ENCODE data around the gene TRAPPC8. TPM values are rescaled to one million over a fixed set of nuclear protein-coding genes. Genes with fewer than 3 reads are reported as not detected.
"Not testable (repeated sequence)": the region's sequence is repeated elsewhere in the genome, so short reads cannot be mapped to it uniquely, and the experiment has no call there.

TRAPPC8 gene
- total and polyA plus RNA-seq, 4 donors: 16.8 to 47.1 (median 29.3) TPM

GRCh38 chr18:31828613-31829012 lies 114.3 kb downstream of the TRAPPC8 start:
- H3K27me3 ChIP-seq (ENCODE audit: control insufficient read depth in 1 of 2, insufficient read depth in 2 of 2, low read length in 1 of 2): no peaks in the 10 kb centered on the region
- peaks cover 0 to 3% of the 10 kb centered on the region in 2 donors for H3K36me3 ChIP-seq (ENCODE audit: control insufficient read depth in 1 of 2, insufficient read depth in 2 of 2, low read length in 1 of 2)
- intact Hi-C loops (cut with DNase I): no loop called here
- 97 to 99% methylated on average over 10 of the region's 10 CpGs for WGBS, 2 donors
- no peak overlapping the region for H3K4me3 ChIP-seq (ENCODE audit: low read length in 2 of 2)
- ATAC-seq (ENCODE audit: low FRiP score) (no peak), DNase-seq (no peak)
- no peaks in the 10 kb centered on the region for H3K4me1 ChIP-seq (ENCODE audit: control insufficient read depth in 1 of 2, insufficient read depth in 2 of 2, low read length in 2 of 2)
- no peak overlapping the region for H3K27ac ChIP-seq (ENCODE audit: low read depth in 1 of 2, low read length in 2 of 2)
- H3K9me3 ChIP-seq (ENCODE audit: control insufficient read depth, low read length): no peaks in the 10 kb centered on the region

- H3K4me3 ChIP-seq (ENCODE audit: low read length in 2 of 2); DNase-seq; H3K4me1 ChIP-seq (ENCODE audit: control insufficient read depth in 1 of 2, insufficient read depth in 2 of 2, low read length in 2 of 2); H3K27ac ChIP-seq (ENCODE audit: low read depth in 1 of 2, low read length in 2 of 2); H3K9me3 ChIP-seq (ENCODE audit: control insufficient read depth, low read length); ATAC-seq (ENCODE audit: low FRiP score); intact Hi-C loops (cut with DNase I); H3K36me3 ChIP-seq (ENCODE audit: control insufficient read depth in 1 of 2, insufficient read depth in 2 of 2, low read length in 1 of 2); H3K27me3 ChIP-seq (ENCODE audit: control insufficient read depth in 1 of 2, insufficient read depth in 2 of 2, low read length in 1 of 2): not testable (repeated sequence)
- 86 to 89% methylated on average over 10 of the region's 10 CpGs for WGBS, 2 donors
These were observed 116.1 kb downstream of the TRAPPC8 start for GRCh38 chr18:31826673-31827325.

DNA sequence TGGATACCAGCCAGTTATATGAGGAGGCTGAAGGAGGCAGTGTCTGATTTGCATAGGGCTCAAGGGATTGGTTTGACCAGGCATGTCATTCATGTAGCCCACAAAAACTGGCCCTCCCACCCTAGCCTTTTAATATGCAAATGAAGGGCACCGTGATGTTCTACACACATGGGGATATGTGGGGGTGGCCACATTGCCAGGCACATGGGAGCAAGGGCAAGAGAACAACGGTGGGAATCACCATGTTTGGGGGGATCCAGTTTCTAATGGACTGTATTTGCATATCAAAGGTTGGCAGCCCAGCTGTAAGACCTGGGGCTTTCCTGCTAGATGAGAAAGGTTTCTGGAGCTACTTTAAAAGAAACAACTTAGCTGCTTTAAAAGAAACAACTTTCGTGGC lies 117.2 kb downstream of the TRAPPC8 start:
- no peak overlapping the region for H3K4me3 ChIP-seq (ENCODE audit: low read length in 2 of 2)
- 44 to 46% methylated on average over 3 of the region's 3 CpGs for WGBS, 2 donors
- ATAC-seq (ENCODE audit: low FRiP score) (no peak), DNase-seq (no peak)
- no peaks in the 10 kb centered on the region for H3K27me3 ChIP-seq (ENCODE audit: control insufficient read depth in 1 of 2, insufficient read depth in 2 of 2, low read length in 1 of 2)
- H3K27ac ChIP-seq (ENCODE audit: low read depth in 1 of 2, low read length in 2 of 2): no peak overlapping the region
- peaks cover 0 to 2% of the 10 kb centered on the region in 2 donors for H3K36me3 ChIP-seq (ENCODE audit: control insufficient read depth in 1 of 2, insufficient read depth in 2 of 2, low read length in 1 of 2)
- intact Hi-C loops (cut with DNase I): no loop called here
- no peaks in the 10 kb centered on the region for H3K4me1 ChIP-seq (ENCODE audit: control insufficient read depth in 1 of 2, insufficient read depth in 2 of 2, low read length in 2 of 2)
- no peaks in the 10 kb centered on the region for H3K9me3 ChIP-seq (ENCODE audit: control insufficient read depth, low read length)

DNA sequence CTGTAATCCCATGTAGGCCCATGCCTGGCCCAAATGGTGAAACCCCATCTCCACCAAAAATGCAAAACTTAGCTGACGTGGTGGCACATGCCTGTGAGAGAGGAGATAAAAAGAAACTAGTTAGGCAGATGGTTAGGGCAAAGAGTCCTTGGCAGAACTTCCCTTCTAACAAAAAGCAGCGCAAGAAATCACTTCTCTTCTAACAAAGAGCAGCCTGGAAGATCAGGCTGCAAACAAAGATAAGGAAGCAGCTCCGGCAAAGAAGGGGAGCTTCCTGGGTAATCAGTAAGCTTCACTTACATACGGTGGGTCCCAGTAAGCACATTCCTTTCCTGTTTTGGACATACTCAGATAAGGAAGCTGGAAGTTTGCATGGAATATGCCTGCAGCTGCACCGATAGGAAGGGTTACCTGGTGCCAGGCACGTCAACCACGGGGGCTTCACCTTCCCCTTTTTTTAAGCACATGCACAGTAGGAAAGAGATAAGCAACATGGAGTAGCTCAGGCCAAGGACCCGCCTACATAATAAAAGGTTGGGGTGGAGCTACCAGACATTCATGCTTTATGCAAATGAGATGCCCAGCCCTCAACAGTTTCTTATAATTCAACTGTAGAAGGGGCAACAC lies 121.3 kb downstream of the TRAPPC8 start:
- no peaks in the 10 kb centered on the region for H3K27me3 ChIP-seq (ENCODE audit: control insufficient read depth in 1 of 2, insufficient read depth in 2 of 2, low read length in 1 of 2)
- no peaks in the 10 kb centered on the region for H3K9me3 ChIP-seq (ENCODE audit: control insufficient read depth, low read length)
- DNase-seq (no peak), ATAC-seq (ENCODE audit: low FRiP score) (no peak)
- no peaks in the 10 kb centered on the region for H3K4me1 ChIP-seq (ENCODE audit: control insufficient read depth in 1 of 2, insufficient read depth in 2 of 2, low read length in 2 of 2)
- no peak overlapping the region for H3K27ac ChIP-seq (ENCODE audit: low read depth in 1 of 2, low read length in 2 of 2)
- WGBS, 2 donors: 61 to 62% methylated on average over 8 of the region's 8 CpGs
- no peaks in the 10 kb centered on the region for H3K36me3 ChIP-seq (ENCODE audit: control insufficient read depth in 1 of 2, insufficient read depth in 2 of 2, low read length in 1 of 2)
- H3K4me3 ChIP-seq (ENCODE audit: low read length in 2 of 2): no peak overlapping the region
- intact Hi-C loops (cut with DNase I): loop anchor here in 1 of 2 donors (5.0 kb wide), 1 partner anchor 264 kb away; no protein-coding TSS in a partner anchor

- 90 to 92% methylated on average over 1 of the region's 1 CpG for WGBS, 2 donors
- no peaks in the 10 kb centered on the region for H3K4me1 ChIP-seq (ENCODE audit: control insufficient read depth in 1 of 2, insufficient read depth in 2 of 2, low read length in 2 of 2)
- intact Hi-C loops (cut with DNase I): loop anchor here (5.0 kb wide), 1 partner anchor 263 kb away; no protein-coding TSS in a partner anchor
These were observed 123.1 kb downstream of the TRAPPC8 start for GRCh38 chr18:31819925-31820229.

DNA sequence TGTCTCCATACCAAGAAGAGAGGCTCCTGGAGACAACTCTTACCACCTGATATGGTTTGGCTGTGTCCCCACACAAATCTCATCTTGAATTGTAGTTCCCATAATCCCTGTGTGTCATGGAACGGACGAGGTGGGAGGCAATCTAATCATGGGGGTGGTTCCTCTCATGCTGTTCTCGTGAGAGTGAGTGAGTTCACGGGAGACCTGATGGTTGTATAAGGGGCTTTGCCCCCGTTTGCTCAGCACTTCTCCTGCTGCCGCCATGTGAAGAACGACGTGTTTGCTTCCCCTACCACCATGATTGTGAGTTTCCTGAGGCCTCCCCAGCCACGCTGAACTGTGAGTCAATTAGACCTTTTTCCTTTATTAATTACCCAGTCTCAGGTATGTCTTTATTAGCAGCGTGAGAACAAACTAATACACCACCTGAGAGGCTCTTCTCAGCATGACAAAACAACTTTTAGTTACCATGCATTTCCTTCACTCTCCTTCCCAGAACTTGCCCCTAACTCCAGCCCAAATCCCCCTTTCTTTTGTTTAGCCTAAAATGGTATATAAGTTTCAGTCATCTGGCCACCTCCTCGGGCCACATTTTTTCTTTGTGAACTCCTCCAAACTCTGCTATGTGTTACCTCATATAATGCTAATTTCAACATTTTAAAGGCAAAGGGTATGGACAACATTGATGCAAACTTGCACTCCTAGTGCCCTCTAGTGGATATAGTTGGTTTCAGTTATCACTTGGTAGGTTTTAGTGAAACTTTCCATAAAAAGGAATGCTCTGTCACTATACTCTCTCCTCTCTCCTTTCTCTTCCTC lies 123.6 kb downstream of the TRAPPC8 start:
- H3K27ac ChIP-seq (ENCODE audit: low read depth in 1 of 2, low read length in 2 of 2): no peak overlapping the region
- no peak for ATAC-seq (ENCODE audit: low FRiP score)
- intact Hi-C loops (cut with DNase I): loop anchor here in 1 of 2 donors (5.0 kb wide), 1 partner anchor 262 kb away; no protein-coding TSS in a partner anchor
- H3K36me3 ChIP-seq (ENCODE audit: control insufficient read depth in 1 of 2, insufficient read depth in 2 of 2, low read length in 1 of 2): no peaks in the 10 kb centered on the region
- 69 to 72% methylated on average over 11 of the region's 11 CpGs for WGBS, 2 donors
- no peaks in the 10 kb centered on the region for H3K4me1 ChIP-seq (ENCODE audit: control insufficient read depth in 1 of 2, insufficient read depth in 2 of 2, low read length in 2 of 2)
- no peak for DNase-seq
- H3K4me3 ChIP-seq (ENCODE audit: low read length in 2 of 2): no peak overlapping the region
- no peaks in the 10 kb centered on the region for H3K27me3 ChIP-seq (ENCODE audit: control insufficient read depth in 1 of 2, insufficient read depth in 2 of 2, low read length in 1 of 2)
- no peaks in the 10 kb centered on the region for H3K9me3 ChIP-seq (ENCODE audit: control insufficient read depth, low read length)

More at GRCh38 chr18:31819925-31820229, 123.1 kb downstream of the TRAPPC8 start:
- Histone ChIP-seq H3K36me3 (ENCODE audit: control insufficient read depth in 1 of 2, insufficient read depth in 2 of 2, low read length in 1 of 2) (no peaks in the 10 kb centered on the region), H3K4me3 (ENCODE audit: low read length in 2 of 2) (no peak overlapping the region), H3K9me3 (ENCODE audit: control insufficient read depth, low read length) (no peaks in the 10 kb centered on the region), H3K27ac (ENCODE audit: low read depth in 1 of 2, low read length in 2 of 2) (no peak overlapping the region), H3K27me3 (ENCODE audit: control insufficient read depth in 1 of 2, insufficient read depth in 2 of 2, low read length in 1 of 2) (no peaks in the 10 kb centered on the region)
- ATAC-seq (ENCODE audit: low FRiP score) (no peak), DNase-seq (no peak)

GRCh38 chr18:31814132-31814531 lies 128.8 kb downstream of the TRAPPC8 start:
- intact Hi-C loops (cut with DNase I): no loop called here
- WGBS, 2 donors: 13 to 20% methylated on average over 3 of the region's 3 CpGs

DNA sequence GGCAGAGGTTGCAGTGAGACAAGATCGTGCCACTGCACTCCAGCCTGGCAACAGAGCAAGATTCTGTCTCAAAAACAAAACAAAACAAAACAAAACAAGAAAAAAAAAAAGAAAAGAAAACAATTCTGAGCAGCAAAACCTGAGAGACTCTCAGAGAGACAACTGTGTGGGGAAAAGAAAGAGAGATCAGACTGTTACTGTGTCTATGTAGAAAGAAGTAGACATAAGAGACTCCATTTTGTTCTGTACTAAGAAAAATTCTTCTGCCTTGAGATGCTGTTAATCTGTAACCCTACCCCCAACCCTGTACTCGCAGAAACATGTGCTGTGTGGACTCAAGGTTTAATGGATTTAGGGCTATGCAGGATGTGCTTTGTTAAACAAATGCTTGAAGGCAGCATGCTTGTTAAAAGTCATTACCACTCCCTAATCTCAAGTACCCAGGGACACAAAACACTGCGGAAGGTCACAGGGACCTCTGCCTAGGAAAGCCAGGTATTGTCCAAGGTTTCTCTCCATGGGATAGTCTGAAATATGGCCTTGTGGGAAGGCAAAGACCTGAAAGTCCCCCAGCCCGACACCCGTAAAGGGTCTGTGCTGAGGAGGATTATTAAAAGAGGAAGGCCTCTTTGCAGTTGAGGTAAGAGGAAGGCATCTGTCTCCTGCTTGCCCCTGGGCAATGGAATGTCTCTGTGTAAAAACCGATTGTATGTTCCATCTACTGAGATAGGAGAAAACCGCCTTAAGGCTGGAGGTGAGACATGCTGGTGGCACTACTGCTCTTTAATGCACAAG lies 132.4 kb downstream of the TRAPPC8 start:
- H3K27ac ChIP-seq (ENCODE audit: low read depth in 1 of 2, low read length in 2 of 2); DNase-seq; H3K27me3 ChIP-seq (ENCODE audit: control insufficient read depth in 1 of 2, insufficient read depth in 2 of 2, low read length in 1 of 2); H3K4me1 ChIP-seq (ENCODE audit: control insufficient read depth in 1 of 2, insufficient read depth in 2 of 2, low read length in 2 of 2); H3K4me3 ChIP-seq (ENCODE audit: low read length in 2 of 2); intact Hi-C loops (cut with DNase I); H3K36me3 ChIP-seq (ENCODE audit: control insufficient read depth in 1 of 2, insufficient read depth in 2 of 2, low read length in 1 of 2); H3K9me3 ChIP-seq (ENCODE audit: control insufficient read depth, low read length); ATAC-seq (ENCODE audit: low FRiP score): not testable (repeated sequence)
- 82 to 89% methylated on average over 7 of the region's 7 CpGs for WGBS, 2 donors

More at GRCh38 chr18:31814132-31814531, 128.8 kb downstream of the TRAPPC8 start:
- ATAC-seq (ENCODE audit: low FRiP score) (no peak), DNase-seq (no peak)
- no peaks in the 10 kb centered on the region for H3K27me3 ChIP-seq (ENCODE audit: control insufficient read depth in 1 of 2, insufficient read depth in 2 of 2, low read length in 1 of 2)
- no peaks in the 10 kb centered on the region for H3K4me1 ChIP-seq (ENCODE audit: control insufficient read depth in 1 of 2, insufficient read depth in 2 of 2, low read length in 2 of 2)
- H3K9me3 ChIP-seq (ENCODE audit: control insufficient read depth, low read length): no peaks in the 10 kb centered on the region
- H3K27ac ChIP-seq (ENCODE audit: low read depth in 1 of 2, low read length in 2 of 2): no peak overlapping the region
- H3K36me3 ChIP-seq (ENCODE audit: control insufficient read depth in 1 of 2, insufficient read depth in 2 of 2, low read length in 1 of 2): no peaks in the 10 kb centered on the region
- H3K4me3 ChIP-seq (ENCODE audit: low read length in 2 of 2): no peak overlapping the region

Measured in aorta (tissue), 5 donors.